Neuronal stem cell (in vitro differentiated cells): ENCODE results near the gene MRPS9.

Experiments used
- DNase-seq: peaks from one replicate; pipeline ENCODE4 v3.0.0-alpha.2; 2013; ENCODE audit warnings: low spot score
- H2AFZ ChIP-seq: one replicate; pipeline ENCODE4 v1.6.1; 2013; ENCODE audit warnings: mild to moderate bottlenecking, low read length, inconsistent platforms
- H2AK5ac ChIP-seq: 2 replicates; pipeline ENCODE4 v1.6.1; 2013; ENCODE audit warnings: low read depth, mild to moderate bottlenecking, inconsistent platforms, low read length, moderate library complexity, mixed read lengths
- H2BK120ac ChIP-seq: 2 replicates; pipeline ENCODE4 v1.6.1; 2013; ENCODE audit warnings: low read depth, mild to moderate bottlenecking, inconsistent platforms, low read length, moderate library complexity, mixed read lengths
- H2BK12ac ChIP-seq: one replicate; pipeline ENCODE4 v1.6.1; 2013; ENCODE audit warnings: low read length, inconsistent platforms
- H2BK15ac ChIP-seq: 2 replicates; pipeline ENCODE4 v1.6.1; 2013; ENCODE audit warnings: mild to moderate bottlenecking, low read length, inconsistent platforms, mixed read lengths
- H2BK5ac ChIP-seq: one replicate; pipeline ENCODE4 v1.6.1; 2013; ENCODE audit warnings: inconsistent platforms, mild to moderate bottlenecking, low read length, moderate library complexity
- H3K14ac ChIP-seq: one replicate; pipeline ENCODE4 v1.6.1; 2013; ENCODE audit warnings: low read length, inconsistent platforms
- H3K18ac ChIP-seq: 2 replicates; pipeline ENCODE4 v1.6.1; 2013; ENCODE audit warnings: low read length, inconsistent platforms
- H3K23ac ChIP-seq: 2 replicates; pipeline ENCODE4 v1.6.1; 2013; ENCODE audit warnings: low read depth, mild to moderate bottlenecking, mixed read lengths, low read length, inconsistent platforms; ENCODE audit not compliant: poor library complexity
- H3K27ac ChIP-seq: replicated peaks from 3 replicates; pipeline ENCODE4 v1.5.1; 2013; ENCODE audit warnings: low read length, inconsistent platforms
- H3K27me3 ChIP-seq, 3 experiments: 2 replicates each; pipeline ENCODE4 v1.6.1; 2013; ENCODE audit warnings: low read length in 3 of 3, mild to moderate bottlenecking in 2 of 3, inconsistent platforms in 1 of 3, low read depth in 1 of 3, mixed read lengths in 1 of 3, moderate library complexity in 1 of 3; ENCODE audit not compliant: control insufficient read depth in 3 of 3, insufficient read depth in 3 of 3
- H3K36me3 ChIP-seq, 2 donors: replicated peaks in 1 of 2; 2 replicates each; pipeline ENCODE4 v1.6.1; 2013; ENCODE audit warnings: low read length in 2 of 2; ENCODE audit not compliant: control insufficient read depth in 2 of 2, insufficient read depth in 2 of 2
- H3K4ac ChIP-seq: 2 replicates; pipeline ENCODE4 v1.6.1; 2013; ENCODE audit warnings: inconsistent platforms, mild to moderate bottlenecking, low read length, moderate library complexity
- H3K4me1 ChIP-seq, 2 donors: 1 replicate in 1 of 2; 2 replicates in 1 of 2; pipeline ENCODE4 v1.6.1; 2013; ENCODE audit warnings: low read length in 2 of 2, low read depth in 1 of 2; ENCODE audit not compliant: control insufficient read depth in 2 of 2, insufficient read depth in 1 of 2
- H3K4me2 ChIP-seq: one replicate; pipeline ENCODE4 v1.6.1; 2013; ENCODE audit warnings: mild to moderate bottlenecking, low read length, inconsistent platforms; ENCODE audit not compliant: insufficient read depth, poor library complexity, severe bottlenecking
- H3K4me3 ChIP-seq, 2 donors: 2 replicates each; pipeline ENCODE4 v1.5.1; 2013; ENCODE audit warnings: low read length in 2 of 2, mild to moderate bottlenecking in 2 of 2, inconsistent platforms in 1 of 2, moderate library complexity in 1 of 2
- H3K79me1 ChIP-seq: one replicate; pipeline ENCODE4 v1.6.1; 2013; ENCODE audit warnings: low read depth, mild to moderate bottlenecking, inconsistent platforms, low read length, moderate library complexity
- H3K9ac ChIP-seq: one replicate; pipeline ENCODE4 v1.6.1; 2013; ENCODE audit warnings: mild to moderate bottlenecking, low read depth, low read length, inconsistent platforms; ENCODE audit not compliant: poor library complexity
- H3K9me3 ChIP-seq, 2 donors: replicated peaks in 1 of 2; 2 replicates each; pipeline versions ENCODE3 to v1.6.1; 2013; ENCODE audit warnings: low read length in 2 of 2, mild to moderate bottlenecking in 2 of 2, inconsistent platforms in 1 of 2, low read depth in 1 of 2, mixed read lengths in 1 of 2, moderate library complexity in 1 of 2; ENCODE audit not compliant: control insufficient read depth in 2 of 2, insufficient read depth in 1 of 2
- H4K8ac ChIP-seq: one replicate; pipeline ENCODE4 v1.6.1; 2013; ENCODE audit warnings: low read depth, mild to moderate bottlenecking, inconsistent platforms, low read length, moderate library complexity
- H4K91ac ChIP-seq: one replicate; pipeline ENCODE4 v1.6.1; 2013; ENCODE audit warnings: low read length, low read depth, mild to moderate bottlenecking, inconsistent platforms; ENCODE audit not compliant: poor library complexity
- WGBS, 2 donors: extraction: QIAGEN DNeasy Blood & Tissue Kit; methylation state at CpG; one replicate each; pipeline ENCODE4 v1.1.7; 2013; ENCODE audit warnings: missing lambda C conversion rate in 2 of 2, mixed read lengths in 1 of 2; ENCODE audit not compliant: insufficient read length in 2 of 2, insufficient replicate concordance in 1 of 2; ENCODE audit errors: extremely low coverage in 2 of 2; 5-methylcytosine and 5-hydroxymethylcytosine counted together

MRPS9 gene

GRCh38 chr2:105125428-105125827 lies 87.6 kb downstream of the MRPS9 start:
- Histone ChIP-seq H3K27me3 (peaks cover 0 to 5% (median 0%) of the 10 kb centered on the region in 3 experiments), H3K27ac (no peak overlapping the region), H3K4ac (no peak overlapping the region), H3K79me1 (no peaks in the 10 kb centered on the region), H3K4me1 (peaks cover 3 to 4% of the 10 kb centered on the region in 2 donors), H2AK5ac (no peak overlapping the region), H3K9ac (no peak overlapping the region), H3K18ac (no peak overlapping the region), H3K4me3 (no peak overlapping the region), H3K23ac (no peak overlapping the region), H2BK120ac (no peak overlapping the region), H3K14ac (no peak overlapping the region), H3K9me3 (peaks cover 3% of the 10 kb centered on the region in 2 donors), H3K4me2 (no peak overlapping the region), H3K36me3 (no peaks in the 10 kb centered on the region), H2BK15ac (no peak overlapping the region), H2BK12ac (no peak overlapping the region), H2AFZ (peak overlapping the region; percentile 55), H4K8ac (no peak overlapping the region), H2BK5ac (no peak overlapping the region), H4K91ac (no peak overlapping the region)
- DNase-seq, result no peak
- WGBS, 2 donors, result no CpG with 5 or more reads among the region's 4 CpGs

- Histone ChIP-seq H3K18ac (no peak overlapping the region), H3K9ac (no peak overlapping the region), H2BK12ac (no peak overlapping the region), H3K4me1 (peaks cover 3 to 4% of the 10 kb centered on the region in 2 donors), H2BK5ac (no peak overlapping the region), H3K27me3 (peaks cover 0 to 5% (median 0%) of the 10 kb centered on the region in 3 experiments), H3K4me3 (no peak overlapping the region), H2AK5ac (no peak overlapping the region), H2BK15ac (no peak overlapping the region), H3K27ac (no peak overlapping the region), H4K8ac (no peak overlapping the region), H3K79me1 (no peaks in the 10 kb centered on the region), H2AFZ (peak overlapping the region; percentile 1), H3K36me3 (no peaks in the 10 kb centered on the region), H3K9me3 (peaks cover 3% of the 10 kb centered on the region in 2 donors), H4K91ac (no peak overlapping the region), H3K23ac (no peak overlapping the region), H3K14ac (no peak overlapping the region), H3K4ac (no peak overlapping the region), H2BK120ac (no peak overlapping the region), H3K4me2 (no peak overlapping the region)
- DNase-seq, result no peak
- WGBS, 2 donors, result no CpG with 5 or more reads among the region's 3 CpGs
Measured at GRCh38 chr2:105125920-105126319, 88.1 kb downstream of the MRPS9 start.

- peaks cover 0 to 5% (median 0%) of the 10 kb centered on the region in 3 experiments for H3K27me3 ChIP-seq
- peaks cover 3% of the 10 kb centered on the region in 2 donors for H3K9me3 ChIP-seq
- no peaks in the 10 kb centered on the region for H3K79me1 ChIP-seq
- WGBS, 2 donors, result no CpG with 5 or more reads among the region's 5 CpGs
- H3K4ac ChIP-seq, result no peak overlapping the region
- no peak overlapping the region for H3K18ac ChIP-seq
- H3K4me1 ChIP-seq, result peaks cover 3 to 4% of the 10 kb centered on the region in 2 donors
- H3K4me3 ChIP-seq, result no peak overlapping the region
- H2BK12ac ChIP-seq, result no peak overlapping the region
- H2BK5ac ChIP-seq, result no peak overlapping the region
- DNase-seq, result no peak
- no peak overlapping the region for H3K27ac ChIP-seq
- no peak overlapping the region for H2BK15ac ChIP-seq
- no peak overlapping the region for H3K14ac ChIP-seq
- no peak overlapping the region for H3K23ac ChIP-seq
- no peaks in the 10 kb centered on the region for H3K36me3 ChIP-seq
- no peak overlapping the region for H4K91ac ChIP-seq
- H2BK120ac ChIP-seq, result no peak overlapping the region
- no peak overlapping the region for H3K9ac ChIP-seq
- peak overlapping the region; percentile 1 for H2AFZ ChIP-seq
- H4K8ac ChIP-seq, result no peak overlapping the region
- no peak overlapping the region for H3K4me2 ChIP-seq
- no peak overlapping the region for H2AK5ac ChIP-seq
Measured at GRCh38 chr2:105126336-105126735, 88.5 kb downstream of the MRPS9 start.

GRCh38 chr2:105127289-105127915 lies 89.5 kb downstream of the MRPS9 start:
- Histone ChIP-seq H2AFZ (no peak overlapping the region), H4K8ac (no peak overlapping the region), H3K4me3 (no peak overlapping the region), H3K4me1 (peaks cover 3 to 4% of the 10 kb centered on the region in 2 donors), H3K27ac (no peak overlapping the region), H3K18ac (no peak overlapping the region), H2BK120ac (no peak overlapping the region), H3K14ac (no peak overlapping the region), H2AK5ac (peak overlapping the region; percentile 18), H3K4ac (no peak overlapping the region), H2BK12ac (no peak overlapping the region), H2BK5ac (no peak overlapping the region), H3K9ac (no peak overlapping the region), H4K91ac (no peak overlapping the region), H3K36me3 (no peaks in the 10 kb centered on the region), H3K4me2 (no peak overlapping the region), H3K9me3 (peaks cover 3% of the 10 kb centered on the region in 2 donors), H3K23ac (no peak overlapping the region), H3K79me1 (no peaks in the 10 kb centered on the region), H3K27me3 (peaks cover 0 to 5% (median 0%) of the 10 kb centered on the region in 3 experiments), H2BK15ac (no peak overlapping the region)
- no CpG with 5 or more reads among the region's 15 CpGs for WGBS, 2 donors
- DNase-seq, result no peak
